Vagina (tissue), 2 donors: ENCODE data around the gene TRIM37. TPM values are rescaled to one million over a fixed set of nuclear protein-coding genes. Genes with fewer than 3 reads are reported as not detected.

Experiments
- DNase-seq, 2 donors: peaks; one replicate each; pipeline ENCODE4 v3.0.0-alpha.2; 2017; ENCODE audit errors: extremely low spot score in 2 of 2
- H3K27ac ChIP-seq: fragments of 200-600 bp; sonication (generic); one replicate; pipeline ENCODE4 v1.5.1; 2019
- H3K27me3 ChIP-seq: fragments of 200-600 bp; sonication (generic); one replicate; pipeline ENCODE4 v1.5.1; 2019
- H3K36me3 ChIP-seq, 2 donors: fragments of 200-600 bp; sonication (generic); one replicate each; pipeline ENCODE4 v1.5.1; 2017 to 2019
- H3K4me1 ChIP-seq: fragments of 200-600 bp; sonication (generic); one replicate; pipeline ENCODE4 v1.5.1; 2019
- H3K4me3 ChIP-seq, 2 donors: fragments of 200-600 bp; sonication (generic); 1 replicate in 1 of 2; 2 replicates in 1 of 2; pipeline ENCODE4 v1.5.1; 2016 to 2019
- H3K9me3 ChIP-seq: fragments of 200-600 bp; sonication (generic); one replicate; pipeline ENCODE4 v1.5.1; 2019
- CTCF ChIP-seq, 3 experiments: fragments of 450-650 bp in 2 of 3; fragments of 200-600 bp in 1 of 3; sonication (generic) in 1 of 3; IDR thresholded peaks; one replicate each; pipeline ENCODE4 v1.5.1; 2017 to 2019; ENCODE audit warnings: antibody characterized with exemption in 3 of 3, mild to moderate bottlenecking in 2 of 3, moderate library complexity in 2 of 3
- POLR2A ChIP-seq, 2 donors: fragments of 450-650 bp; IDR thresholded peaks; one replicate each; pipeline ENCODE4 v1.6.1; 2017; ENCODE audit warnings: antibody characterized with exemption in 2 of 2, mild to moderate bottlenecking in 2 of 2, moderate library complexity in 2 of 2
- POLR2AphosphoS5 ChIP-seq, 2 donors: sonication (generic); formaldehyde crosslinking; IDR thresholded peaks; one replicate each; pipeline ENCODE4 v1.9.0; 2017; ENCODE audit warnings: antibody characterized with exemption in 2 of 2, mild to moderate bottlenecking in 2 of 2, low read depth in 1 of 2; ENCODE audit not compliant: insufficient read depth in 1 of 2
- intact Hi-C: fragments of 100-400 bp; cut with DNase I; formaldehyde crosslinking; loops from one replicate; pipeline ENCODE4 v1.15.1; 2023
- microRNA counts, 2 donors: library from miRNA; unstranded; fragments of <30 nt; microRNA quantifications; one replicate each; lab custom pipeline; 2016 to 2017
- microRNA-seq: library from miRNA; unstranded; fragments of <30 nt; microRNA quantifications from one replicate; pipeline ENCODE4, GENCODE V29; 2017; ENCODE audit warnings: borderline number of aligned reads, borderline replicate concordance
- small RNA-seq: library from RNA; depleted of rRNA; stranded (forward); fragments of <200 nt; gene quantifications from one replicate; pipeline ENCODE3, GENCODE V24; 2016
- total RNA-seq: library from RNA; depleted of rRNA; stranded (reverse); fragments of >200 nt; gene quantifications from one replicate; pipeline ENCODE4 v1.2.3, GENCODE V29; 2016

Gene TRIM37
- total RNA-seq, 1 donor from 2014 or later, result 20.4 TPM

GRCh38 chr17:58936295-58936694 is 170.4 kb downstream of the TRIM37 start:
- H3K4me3 ChIP-seq, result no peak overlapping the region
- DNase-seq, result no peak
- intact Hi-C loops, result no loop called here
- TF ChIP-seq POLR2A (IDR thresholded peaks at IDR 0.05) (no peak), CTCF (IDR thresholded peaks at IDR 0.05) (no peak), POLR2AphosphoS5 (IDR thresholded peaks at IDR 0.05; ENCODE audit: insufficient read depth in 1 of 2, low read depth in 1 of 2) (no peak)
- no peaks in the 10 kb centered on the region for H3K36me3 ChIP-seq
- no peak overlapping the region for H3K27ac ChIP-seq
- no peaks in the 10 kb centered on the region for H3K27me3 ChIP-seq
- no peaks in the 10 kb centered on the region for H3K9me3 ChIP-seq
- no peaks in the 10 kb centered on the region for H3K4me1 ChIP-seq

GRCh38 chr17:58932956-58933355 is 173.7 kb downstream of the TRIM37 start:
- no peak for DNase-seq
- Histone ChIP-seq H3K27me3 (no peaks in the 10 kb centered on the region), H3K27ac (no peak overlapping the region), H3K4me1 (no peaks in the 10 kb centered on the region), H3K4me3 (no peak overlapping the region), H3K9me3 (no peaks in the 10 kb centered on the region), H3K36me3 (no peaks in the 10 kb centered on the region)
- TF ChIP-seq CTCF (IDR thresholded peaks at IDR 0.05), result no peak
- TF ChIP-seq POLR2A (IDR thresholded peaks at IDR 0.05), result no peak
- TF ChIP-seq POLR2AphosphoS5 (IDR thresholded peaks at IDR 0.05; ENCODE audit: insufficient read depth in 1 of 2, low read depth in 1 of 2), result no peak
- intact Hi-C loops, result no loop called here

MicroRNAs within 50 kb of the gene (microRNA counts, 767-probe panel; counts per million panel counts)
- 3,056 to 3,834 counts per million in 2 donors for microRNA hsa-miR-301a-3p (lab: Ali Mortazavi, UCI)
- microRNA hsa-miR-454-3p (lab: Ali Mortazavi, UCI), result 2,950 to 3,572 counts per million in 2 donors

Small RNA genes lying within 50 kb of the gene (microRNA-seq; reads per million reads assigned to microRNA genes)
- gene MIR301A, result 19.6 reads per million, percentile 33 among the genes with 10 or more reads in this experiment
- gene MIR454, result 380 reads per million, percentile 68 among the genes with 10 or more reads in this experiment

Small RNA genes lying within 50 kb of the gene (small RNA-seq; reads per million reads assigned to genes)
- gene MIR301A, result 8.2 reads per million, percentile 91 among the genes with 10 or more reads in this experiment
- gene MIR454, result 6.4 reads per million, percentile 90 among the genes with 10 or more reads in this experiment
- gene RN7SL716P, result not detected
- not detected for gene RNU2-58P

Other genes with a start within 250 kb of the TRIM37 start
- gene SKA2, start 48.3 kb upstream of the TRIM37 start, total RNA-seq, result 143 TPM
- gene PRR11, start 48.9 kb upstream of the TRIM37 start, total RNA-seq, result 7.9 TPM
- gene SMG8, start 103.2 kb upstream of the TRIM37 start, total RNA-seq, result 7.6 TPM
- gene GDPD1, start 113.6 kb upstream of the TRIM37 start, total RNA-seq, result 2.2 TPM
- 16.7 TPM for gene YPEL2, start 224.8 kb upstream of the TRIM37 start, total RNA-seq